Choroid plexus epithelial cell (primary cell): ENCODE results near the gene NEU4.
"Not testable (repeated sequence)": the region's sequence is repeated elsewhere in the genome, so short reads cannot be mapped to it uniquely, and the experiment has no call there.

Experiments
- DNase-seq: peaks from one replicate; pipeline ENCODE4 v3.0.0-alpha.2; 2010; ENCODE audit warnings: low read depth
- H3K4me3 ChIP-seq: 2 replicates; pipeline ENCODE4 v1.5.1; 2011; ENCODE audit warnings: low read depth, mild to moderate bottlenecking, control low read depth, low read length, moderate library complexity
- CTCF ChIP-seq: conservative IDR thresholded peaks from 2 replicates; pipeline ENCODE4 v1.5.1; 2011; ENCODE audit warnings: low read depth, mild to moderate bottlenecking, control low read depth, inconsistent platforms, low read length, moderate library complexity

Gene NEU4

DNA sequence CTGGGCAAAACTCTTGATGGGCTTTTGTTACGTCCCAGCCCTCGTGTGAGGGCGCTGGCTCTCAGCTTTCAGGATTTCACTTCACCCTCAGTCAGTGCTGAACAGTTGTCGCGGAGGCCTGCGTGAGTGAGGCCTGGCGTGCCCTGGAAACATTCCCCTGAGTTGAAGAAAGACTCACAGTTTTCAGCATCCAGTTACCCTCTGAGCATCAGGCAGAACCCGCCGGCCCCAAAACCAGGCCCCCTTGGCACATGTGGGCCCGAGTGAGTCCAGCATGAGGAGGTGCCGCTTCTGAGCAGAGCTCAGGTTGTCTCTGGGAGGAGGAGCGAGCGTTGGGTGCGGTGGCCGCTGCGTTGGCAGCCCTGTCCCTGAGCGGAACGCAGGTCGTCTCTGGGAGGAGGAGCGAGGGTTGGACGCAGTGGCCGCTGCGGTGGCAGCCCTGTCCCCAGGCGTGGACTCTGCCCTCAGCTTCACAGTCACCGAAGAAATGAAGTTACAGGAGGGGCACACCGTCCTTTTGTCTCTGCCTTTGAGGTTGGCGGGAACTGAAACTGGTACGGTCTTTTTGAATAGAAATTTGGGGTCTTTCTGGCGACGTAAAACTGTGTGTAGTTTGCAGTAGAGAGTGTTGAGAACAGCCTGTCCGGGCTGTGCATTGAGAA, at the start of gene NEU4:
TSS of gene NEU4 (plus strand) at position 473 of the 662 bp plus-strand sequence. CDS start 5,292 bp downstream, outside the sequence.
- no peak for DNase-seq
- no peak for TF ChIP-seq CTCF

DNA sequence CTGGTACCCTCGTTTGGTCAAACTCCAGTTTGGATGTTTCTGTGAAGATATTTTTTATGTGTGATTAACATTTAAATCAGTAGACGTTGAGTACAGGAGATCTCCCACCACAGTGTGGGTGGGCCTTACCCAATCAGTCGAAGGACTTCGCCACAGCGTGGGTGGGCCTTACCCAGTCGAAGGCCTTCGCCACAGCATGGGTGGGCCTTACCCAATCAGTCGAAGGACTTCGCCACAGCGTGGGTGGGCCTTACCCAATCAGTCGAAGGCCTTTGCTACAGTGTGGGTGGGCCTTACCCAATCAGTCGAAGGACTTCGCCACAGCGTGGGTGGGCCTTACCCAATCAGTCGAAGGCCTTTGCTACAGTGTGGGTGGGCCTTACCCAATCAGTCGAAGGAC, 49.1 kb upstream of the NEU4 start:
- H3K4me3 ChIP-seq, DNase-seq: not testable (repeated sequence)

More for the DNA sequence above, at the start of gene NEU4:
- H3K4me3 ChIP-seq = no peak within 1 kb of the TSS

DNA sequence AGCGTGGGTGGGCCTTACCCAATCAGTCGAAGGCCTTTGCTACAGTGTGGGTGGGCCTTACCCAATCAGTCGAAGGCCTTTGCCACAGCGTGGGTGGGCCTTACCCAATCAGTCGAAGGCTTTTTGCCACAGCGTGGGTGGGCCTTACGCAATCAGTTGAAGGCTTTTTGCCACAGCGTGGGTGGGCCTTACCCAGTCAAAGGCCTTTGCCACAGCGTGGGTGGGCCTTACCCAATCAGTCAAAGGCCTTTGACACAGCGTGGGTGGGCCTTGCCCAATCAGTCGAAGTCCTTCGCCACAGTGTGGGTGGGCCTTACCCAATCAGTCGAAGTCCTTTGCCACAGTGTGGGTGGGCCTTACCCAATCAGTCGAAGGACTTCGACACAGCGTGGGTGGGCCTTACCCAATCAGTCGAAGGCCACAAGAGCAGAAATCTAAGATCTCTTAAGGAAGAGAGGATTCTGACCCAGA, 48.7 kb upstream of the NEU4 start:
- DNase-seq = no peak
- TF ChIP-seq CTCF = no peak
- no peak overlapping the region for H3K4me3 ChIP-seq

DNA sequence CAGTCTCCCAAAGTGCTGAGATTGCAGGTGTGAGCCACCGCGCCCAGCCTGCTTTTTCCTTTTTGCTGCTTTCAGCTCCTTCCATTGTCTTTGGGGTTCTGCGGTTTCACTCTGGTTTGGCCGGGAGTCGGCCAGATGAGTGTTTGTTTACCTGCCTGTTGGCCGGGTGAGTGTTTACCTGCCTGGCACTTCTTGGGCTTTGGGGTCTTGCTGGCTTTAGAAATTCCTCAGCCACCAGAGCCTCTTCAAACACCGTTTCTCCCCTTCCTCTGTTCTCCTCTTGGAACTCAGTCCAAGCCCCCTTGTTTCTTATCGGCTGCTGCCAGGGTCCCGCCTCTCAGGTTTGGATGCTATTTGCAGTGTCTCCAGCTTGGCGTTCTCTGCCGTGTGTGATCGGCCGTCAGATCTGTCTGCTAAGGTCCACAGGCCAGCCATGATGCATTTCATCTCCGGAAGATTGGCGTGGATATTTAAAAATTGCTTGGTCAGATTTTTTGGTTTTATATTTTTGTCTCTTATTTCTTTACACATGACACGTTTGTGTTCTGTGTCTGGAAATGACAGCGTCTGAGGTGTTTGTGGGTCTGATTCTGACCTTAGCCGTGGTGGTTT, 46.6 kb upstream of the NEU4 start:
- no peak for TF ChIP-seq CTCF
- DNase-seq = no peak

GRCh38 chr2:241762933-241763369, 46.0 kb upstream of the NEU4 start:
- TF ChIP-seq CTCF = no peak
- no peak for DNase-seq
- H3K4me3 ChIP-seq = no peak overlapping the region

More for the DNA sequence above, 46.6 kb upstream of the NEU4 start:
- no peak overlapping the region for H3K4me3 ChIP-seq

GRCh38 chr2:241763551-241764274, 45.3 kb upstream of the NEU4 start:
- H3K4me3 ChIP-seq = no peak overlapping the region
- DNase-seq = no peak
- no peak for TF ChIP-seq CTCF
